Fibroblast of pulmonary artery (primary cell): ENCODE data around the gene MAP3K3.

Experiments used
- DNase-seq: peaks from one replicate; pipeline ENCODE4 v3.0.0-alpha.2; 2010; ENCODE audit warnings: low read depth
- H3K4me3 ChIP-seq: replicated peaks from 2 replicates; pipeline ENCODE4 v1.5.1; 2011; ENCODE audit warnings: low read depth, mild to moderate bottlenecking, control low read depth, low read length, moderate library complexity
- CTCF ChIP-seq: IDR thresholded peaks from 2 replicates; pipeline ENCODE4 v1.5.1; 2011; ENCODE audit warnings: mild to moderate bottlenecking, control low read depth, low read length, inconsistent platforms; ENCODE audit errors: missing control alignments

Gene MAP3K3

GRCh38 chr17:63741143-63741407 lies 118.9 kb downstream of the MAP3K3 start:
- DNase-seq: peak; percentile 2
- H3K4me3 ChIP-seq: peak overlapping the region; percentile 88
- TF ChIP-seq CTCF: no peak

GRCh38 chr17:63741408-63742173 lies 119.4 kb downstream of the MAP3K3 start, which contains the start of gene STRADA:
STRADA (minus strand) TSS chr17:63741799; CDS start chr17:63728369, 13,430 bp downstream.
- peak within 1 kb of the TSS; percentile 88 for H3K4me3 ChIP-seq
- DNase-seq: peak; percentile 96
- no peak for TF ChIP-seq CTCF
